Gastroesophageal sphincter (tissue), 4 donors: ENCODE data around the gene TOE1. TPM values are rescaled to one million over a fixed set of nuclear protein-coding genes. Genes with fewer than 3 reads are reported as not detected.

ENCODE experiments used
- ATAC-seq: fragments of 150-250 bp; one replicate; pipeline ENCODE4 v1.9.1; 2016; ENCODE audit warnings: mild to moderate bottlenecking, moderate library complexity
- H3K27ac ChIP-seq, 4 donors: fragments of 200-600 bp; sonication (generic) in 3 of 4; 1 replicate in 3 of 4; 2 replicates in 1 of 4; pipeline ENCODE4 v1.5.1; 2016 to 2019
- H3K27me3 ChIP-seq: fragments of 200-600 bp; sonication (generic); one replicate; pipeline ENCODE4 v1.5.1; 2019
- H3K36me3 ChIP-seq, 2 donors: fragments of 200-600 bp; sonication (generic); one replicate each; pipeline ENCODE4 v1.5.1; 2019; ENCODE audit warnings: control low read depth in 1 of 2
- H3K4me1 ChIP-seq, 3 donors: fragments of 200-600 bp; sonication (generic); 1 replicate in 2 of 3; 2 replicates in 1 of 3; pipeline ENCODE4 v1.5.1; 2016 to 2019; ENCODE audit warnings: control low read depth in 2 of 3
- H3K4me3 ChIP-seq, 2 donors: fragments of 200-600 bp; sonication (generic); one replicate each; pipeline ENCODE4 v1.5.1; 2019; ENCODE audit warnings: mild to moderate bottlenecking in 1 of 2, moderate library complexity in 1 of 2
- H3K9me3 ChIP-seq, 3 donors: fragments of 200-600 bp; sonication (generic); one replicate each; pipeline ENCODE4 v1.5.1; 2017 to 2019; ENCODE audit warnings: control low read depth in 2 of 3
- CTCF ChIP-seq, 4 experiments: fragments of 200-600 bp in 2 of 4; fragments of 450-650 bp in 2 of 4; sonication (generic) in 1 of 4; IDR thresholded peaks; one replicate each; pipeline ENCODE4 v1.5.1; 2017 to 2019; ENCODE audit warnings: antibody characterized with exemption in 4 of 4, mild to moderate bottlenecking in 2 of 4, moderate library complexity in 2 of 4
- EP300 ChIP-seq: sonication (generic); formaldehyde crosslinking; IDR thresholded peaks from one replicate; pipeline ENCODE4 v1.6.1; 2017; ENCODE audit warnings: antibody characterized with exemption, mild to moderate bottlenecking
- POLR2A ChIP-seq, 2 donors: fragments of 450-650 bp; IDR thresholded peaks; one replicate each; pipeline ENCODE4 v1.6.1; 2017; ENCODE audit warnings: antibody characterized with exemption in 2 of 2, mild to moderate bottlenecking in 2 of 2, moderate library complexity in 1 of 2
- POLR2AphosphoS5 ChIP-seq: sonication (generic); formaldehyde crosslinking; IDR thresholded peaks from one replicate; pipeline ENCODE4 v1.6.1; 2017; ENCODE audit warnings: antibody characterized with exemption
- WGBS, 2 donors: methylation state at CpG; one replicate each; pipeline ENCODE4 v1.1.5; 2018; ENCODE audit warnings: low coverage in 1 of 2; 5-methylcytosine and 5-hydroxymethylcytosine counted together
- total RNA-seq, 4 donors: library from RNA; depleted of rRNA; stranded (reverse); fragments of >200 nt; gene quantifications; one replicate each; pipeline ENCODE4 v1.1.0, GENCODE V29; 2016

Gene TOE1
- total RNA-seq, 4 donors from 2014 or later, result 7.0 to 9.9 (median 8.4) TPM

DNA sequence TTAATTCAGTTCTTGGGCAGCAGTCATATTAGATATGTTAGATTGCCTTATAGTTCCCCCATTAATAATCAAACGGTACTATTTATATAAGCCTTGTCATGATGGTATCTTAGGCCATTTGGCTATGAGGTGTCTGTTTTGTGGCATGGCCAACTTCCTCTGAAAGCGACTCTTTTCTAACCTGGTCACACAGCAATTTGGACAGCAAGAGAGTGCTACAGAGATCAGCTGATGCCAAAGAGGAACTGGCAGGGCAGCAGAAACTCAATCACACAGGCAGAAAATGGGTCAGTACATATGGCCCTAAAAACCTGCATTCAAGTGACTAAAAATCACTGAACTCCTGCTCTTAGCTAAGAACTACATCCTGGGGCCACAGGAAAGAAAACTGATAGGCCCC is 13.7 kb downstream of the TOE1 start:
- Histone ChIP-seq H3K27me3 (no peaks in the 10 kb centered on the region), H3K4me1 (peaks cover 5 to 14% (median 8%) of the 10 kb centered on the region in 3 donors), H3K4me3 (no peak overlapping the region), H3K36me3 (peaks cover 0 to 8% of the 10 kb centered on the region in 2 donors), H3K27ac (no peak overlapping the region), H3K9me3 (no peaks in the 10 kb centered on the region)
- ATAC-seq, result no peak
- WGBS, 2 donors, result 40 to 54% methylated on average over 1 to 2 of the region's 2 CpGs
- TF ChIP-seq EP300, result no peak
- no peak for TF ChIP-seq CTCF (IDR thresholded peaks at IDR 0.05)
- no peak for TF ChIP-seq POLR2AphosphoS5
- no peak for TF ChIP-seq POLR2A (IDR thresholded peaks at IDR 0.05)

DNA sequence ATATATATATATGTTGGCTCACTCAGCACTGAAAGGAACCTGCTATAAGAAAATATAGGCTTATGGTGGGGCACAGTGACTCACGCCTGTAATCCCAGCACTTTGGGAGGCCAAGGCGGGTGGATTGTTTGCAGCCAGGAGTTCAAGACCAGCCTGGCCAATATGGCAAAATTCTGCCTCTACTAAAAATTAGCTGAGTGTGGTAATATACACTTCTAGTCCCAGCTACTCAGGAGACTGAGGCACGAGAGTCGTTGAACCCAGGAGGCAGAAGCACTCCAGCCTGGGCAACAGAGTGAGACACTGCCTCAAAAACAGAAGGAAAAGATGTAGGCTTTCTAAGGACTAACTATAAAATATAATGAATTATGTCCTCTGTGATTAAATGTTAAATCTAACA is 14.9 kb downstream of the TOE1 start:
- Histone ChIP-seq H3K4me3 (no peak overlapping the region), H3K9me3 (no peaks in the 10 kb centered on the region), H3K27ac (no peak overlapping the region), H3K4me1 (peaks cover 0 to 3% (median 0%) of the 10 kb centered on the region in 3 donors), H3K27me3 (no peaks in the 10 kb centered on the region), H3K36me3 (peaks cover 0 to 8% of the 10 kb centered on the region in 2 donors)
- ATAC-seq, result no peak
- WGBS, 2 donors, result 82 to 91% methylated on average over 4 of the region's 4 CpGs
- no peak for TF ChIP-seq EP300
- TF ChIP-seq CTCF (IDR thresholded peaks at IDR 0.05), result no peak
- no peak for TF ChIP-seq POLR2A (IDR thresholded peaks at IDR 0.05)
- no peak for TF ChIP-seq POLR2AphosphoS5

DNA sequence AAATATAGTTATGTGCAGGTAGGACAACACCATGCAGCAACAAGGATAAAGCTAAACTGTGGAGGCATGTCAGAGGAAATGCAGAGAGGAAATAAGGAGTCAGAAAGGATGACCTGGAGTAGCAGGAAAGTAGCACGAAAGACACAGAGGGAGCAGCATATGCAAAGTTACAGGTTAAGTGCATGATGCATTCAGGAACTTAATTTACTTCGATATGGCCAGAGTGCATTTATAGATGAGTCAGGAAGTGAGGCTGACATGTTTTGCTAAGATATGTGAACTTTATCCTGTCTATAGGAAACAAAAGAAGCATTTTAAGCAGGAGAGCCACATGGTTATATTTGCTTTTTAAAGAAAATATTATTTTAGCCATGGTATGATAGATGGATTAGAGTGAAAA is 15.7 kb downstream of the TOE1 start:
- H3K36me3 ChIP-seq, result peaks cover 0 to 8% of the 10 kb centered on the region in 2 donors
- H3K4me3 ChIP-seq, result no peak overlapping the region
- no peak for TF ChIP-seq POLR2A (IDR thresholded peaks at IDR 0.05)
- no peak for TF ChIP-seq POLR2AphosphoS5
- no peak for TF ChIP-seq EP300
- TF ChIP-seq CTCF (IDR thresholded peaks at IDR 0.05), result no peak
- ATAC-seq, result no peak
- no peaks in the 10 kb centered on the region for H3K27me3 ChIP-seq
- H3K4me1 ChIP-seq, result peaks cover 3 to 9% (median 8%) of the 10 kb centered on the region in 3 donors
- no peak overlapping the region for H3K27ac ChIP-seq
- no peaks in the 10 kb centered on the region for H3K9me3 ChIP-seq
- WGBS, 2 donors, result 62 to 71% methylated on average over 2 of the region's 2 CpGs

- no peaks in the 10 kb centered on the region for H3K9me3 ChIP-seq
- ATAC-seq, result no peak
- no peaks in the 10 kb centered on the region for H3K27me3 ChIP-seq
- peaks cover 0 to 8% of the 10 kb centered on the region in 2 donors for H3K36me3 ChIP-seq
- H3K4me1 ChIP-seq, result peaks cover 3 to 14% (median 12%) of the 10 kb centered on the region in 3 donors
- no peak for TF ChIP-seq EP300
- no peak for TF ChIP-seq POLR2AphosphoS5
- H3K4me3 ChIP-seq, result no peak overlapping the region
- H3K27ac ChIP-seq, result no peak overlapping the region
- WGBS, 2 donors, result 57 to 59% methylated on average over 3 to 4 of the region's 4 CpGs
These were observed 16.2 kb downstream of the TOE1 start for GRCh38 chr1:45356186-45356585.

DNA sequence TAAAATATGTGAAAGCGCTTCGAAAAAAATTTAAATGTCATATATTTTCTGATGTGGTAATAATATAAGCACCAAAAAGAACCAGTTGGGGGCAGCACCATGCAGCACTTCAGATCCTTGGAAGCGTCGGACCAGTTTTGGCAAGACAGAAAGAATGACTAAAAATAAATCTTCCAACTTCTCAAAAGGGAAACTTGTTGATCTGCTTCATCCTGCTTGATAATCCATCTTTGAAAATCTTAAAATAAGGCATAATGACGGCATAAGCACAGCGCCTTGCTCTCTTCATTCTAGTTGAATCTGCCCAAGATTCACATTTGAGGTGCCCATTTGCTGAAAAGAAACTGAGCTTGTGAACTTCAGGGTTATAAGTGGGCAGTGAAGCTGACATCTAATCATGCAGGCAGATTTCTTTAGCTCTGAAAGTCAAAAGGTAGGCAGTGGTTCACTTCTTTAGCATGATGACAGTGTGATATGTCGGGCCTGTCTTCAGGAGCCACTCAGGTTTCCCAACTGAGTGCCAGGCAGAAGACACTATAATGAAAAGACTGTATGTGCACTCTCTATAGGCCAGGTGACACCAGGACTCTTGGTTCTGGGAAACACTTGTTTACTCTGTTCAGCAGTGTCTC is 20.0 kb downstream of the TOE1 start:
- Histone ChIP-seq H3K27me3 (no peaks in the 10 kb centered on the region), H3K4me3 (no peak overlapping the region), H3K36me3 (peaks cover 0 to 1% of the 10 kb centered on the region in 2 donors), H3K4me1 (peaks cover 3 to 22% (median 12%) of the 10 kb centered on the region in 3 donors), H3K9me3 (no peaks in the 10 kb centered on the region), H3K27ac (peak overlapping the region; percentile 64 to 85 (median 76))
- WGBS, 2 donors, result 2 to 6% methylated on average over 7 of the region's 7 CpGs
- TF ChIP-seq CTCF (IDR thresholded peaks at IDR 0.05) (peak; percentile 74 to 79 (median 77)), EP300 (no peak), POLR2AphosphoS5 (peak; percentile 33)
- peak; percentile 70 for ATAC-seq
